Measurements from ENCODE around the gene ZFYVE16. TPM values are rescaled to one million over a fixed set of nuclear protein-coding genes. Genes with fewer than 3 reads are reported as not detected.

ZFYVE16 gene
- polyA plus RNA-seq, 3 donors = 9.4 to 15.8 (median 10.7) TPM

- H3K36me3 Mint-ChIP-seq = peaks cover 59 to 69% of the 10 kb centered on the region in 2 donors
- Histone ChIP-seq H4K20me1 (ENCODE audit: insufficient read depth, low read length) (no peaks in the 10 kb centered on the region), H3K4me2 (replicated peaks; ENCODE audit: extremely low read depth, low read length, poor library complexity, severe bottlenecking) (no peak overlapping the region), H3K4me1 (ENCODE audit: control insufficient read depth in 1 of 2, insufficient read depth in 2 of 2, low read length in 2 of 2) (no peaks in the 10 kb centered on the region), H3K9me3 (replicated peaks in 1 of 2; ENCODE audit: control insufficient read depth in 1 of 2, insufficient read depth in 1 of 2, low read length in 2 of 2) (peaks cover 12 to 14% of the 10 kb centered on the region in 2 donors), H3K79me2 (ENCODE audit: insufficient read depth, low read length) (no peaks in the 10 kb centered on the region), H2AFZ (ENCODE audit: insufficient read depth, low read depth, low read length, poor library complexity, severe bottlenecking) (no peak overlapping the region), H3K36me3 (replicated peaks in 1 of 2; ENCODE audit: control insufficient read depth in 1 of 2, insufficient read depth in 2 of 2, low read length in 2 of 2) (peaks cover 47 to 86% of the 10 kb centered on the region in 2 donors), H3K9ac (ENCODE audit: insufficient read depth, low read length, poor library complexity, severe bottlenecking) (no peak overlapping the region), H3K27me3 (ENCODE audit: control insufficient read depth in 2 of 2, insufficient read depth in 2 of 2, low read length in 2 of 2) (no peaks in the 10 kb centered on the region), H3K4me3 (replicated peaks in 1 of 3; ENCODE audit: low read depth in 2 of 3, low read length in 3 of 3) (no peak overlapping the region), H3K27ac (ENCODE audit: low read depth in 1 of 2, low read length in 2 of 2) (no peak overlapping the region)
- intact Hi-C loops (cut with micrococcal nuclease) = no loop called here
- peaks cover 12 to 17% (median 14%) of the 10 kb centered on the region in 7 donors for H3K9me3 Mint-ChIP-seq
- no peaks in the 10 kb centered on the region for H3K27me3 Mint-ChIP-seq (ENCODE audit: low read depth in 3 of 3)
- TF ChIP-seq, protein P1, sequence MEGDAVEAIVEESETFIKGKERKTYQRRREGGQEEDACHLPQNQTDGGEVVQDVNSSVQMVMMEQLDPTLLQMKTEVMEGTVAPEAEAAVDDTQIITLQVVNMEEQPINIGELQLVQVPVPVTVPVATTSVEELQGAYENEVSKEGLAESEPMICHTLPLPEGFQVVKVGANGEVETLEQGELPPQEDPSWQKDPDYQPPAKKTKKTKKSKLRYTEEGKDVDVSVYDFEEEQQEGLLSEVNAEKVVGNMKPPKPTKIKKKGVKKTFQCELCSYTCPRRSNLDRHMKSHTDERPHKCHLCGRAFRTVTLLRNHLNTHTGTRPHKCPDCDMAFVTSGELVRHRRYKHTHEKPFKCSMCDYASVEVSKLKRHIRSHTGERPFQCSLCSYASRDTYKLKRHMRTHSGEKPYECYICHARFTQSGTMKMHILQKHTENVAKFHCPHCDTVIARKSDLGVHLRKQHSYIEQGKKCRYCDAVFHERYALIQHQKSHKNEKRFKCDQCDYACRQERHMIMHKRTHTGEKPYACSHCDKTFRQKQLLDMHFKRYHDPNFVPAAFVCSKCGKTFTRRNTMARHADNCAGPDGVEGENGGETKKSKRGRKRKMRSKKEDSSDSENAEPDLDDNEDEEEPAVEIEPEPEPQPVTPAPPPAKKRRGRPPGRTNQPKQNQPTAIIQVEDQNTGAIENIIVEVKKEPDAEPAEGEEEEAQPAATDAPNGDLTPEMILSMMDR (IDR thresholded peaks at IDR 0.05) = no peak
- H3K4me3 Mint-ChIP-seq = no peak overlapping the region
- H3K27ac Mint-ChIP-seq = no peak overlapping the region
- no CpG with 5 or more reads among the region's 2 CpGs for WGBS (ENCODE audit: insufficient coverage)
- DNase-seq = no peak
- H3K4me1 Mint-ChIP-seq = no peaks in the 10 kb centered on the region
Observed at GRCh38 chr5:80474929-80475328, 67.1 kb downstream of the ZFYVE16 start.

GRCh38 chr5:80479713-80480112 is 71.8 kb downstream of the ZFYVE16 start:
- no peak overlapping the region for H3K9ac ChIP-seq (ENCODE audit: insufficient read depth, low read length, poor library complexity, severe bottlenecking)
- no peaks in the 10 kb centered on the region for H3K79me2 ChIP-seq (ENCODE audit: insufficient read depth, low read length)
- H3K4me1 ChIP-seq (ENCODE audit: control insufficient read depth in 1 of 2, insufficient read depth in 2 of 2, low read length in 2 of 2) = no peaks in the 10 kb centered on the region
- peaks cover 4 to 17% of the 10 kb centered on the region in 2 donors for H3K9me3 ChIP-seq (replicated peaks in 1 of 2; ENCODE audit: control insufficient read depth in 1 of 2, insufficient read depth in 1 of 2, low read length in 2 of 2)
- Mint-ChIP-seq H3K9me3 (peaks cover 6 to 19% (median 13%) of the 10 kb centered on the region in 7 donors), H3K27ac (no peak overlapping the region), H3K36me3 (peaks cover 46 to 52% of the 10 kb centered on the region in 2 donors), H3K4me1 (peaks cover 8% of the 10 kb centered on the region), H3K27me3 (ENCODE audit: low read depth in 3 of 3) (no peaks in the 10 kb centered on the region), H3K4me3 (no peak overlapping the region)
- no peaks in the 10 kb centered on the region for H3K27me3 ChIP-seq (ENCODE audit: control insufficient read depth in 2 of 2, insufficient read depth in 2 of 2, low read length in 2 of 2)
- H4K20me1 ChIP-seq (ENCODE audit: insufficient read depth, low read length) = no peaks in the 10 kb centered on the region
- no peak overlapping the region for H2AFZ ChIP-seq (ENCODE audit: insufficient read depth, low read depth, low read length, poor library complexity, severe bottlenecking)
- H3K27ac ChIP-seq (ENCODE audit: low read depth in 1 of 2, low read length in 2 of 2) = no peak overlapping the region
- no peak overlapping the region for H3K4me3 ChIP-seq (replicated peaks in 1 of 3; ENCODE audit: low read depth in 2 of 3, low read length in 3 of 3)
- no peak for DNase-seq
- TF ChIP-seq, protein P1 (IDR thresholded peaks at IDR 0.05) = no peak
- peaks cover 28 to 44% of the 10 kb centered on the region in 2 donors for H3K36me3 ChIP-seq (replicated peaks in 1 of 2; ENCODE audit: control insufficient read depth in 1 of 2, insufficient read depth in 2 of 2, low read length in 2 of 2)
- intact Hi-C loops (cut with micrococcal nuclease) = loop anchor here (5.0 to 10.0 kb wide), 3 partner anchors 65 to 195 kb away; no protein-coding TSS in a partner anchor
- H3K4me2 ChIP-seq (replicated peaks; ENCODE audit: extremely low read depth, low read length, poor library complexity, severe bottlenecking) = no peak overlapping the region

All from CD14-positive monocyte (primary cell).